SW 1271 (cell line): ENCODE data around the gene TGFB1.

Experiments
- DNase-seq, 2 experiments: peaks; one replicate each; lab custom pipeline; 2025; lab: John Stamatoyannopoulos, UW

The TGFB1 gene

DNA sequence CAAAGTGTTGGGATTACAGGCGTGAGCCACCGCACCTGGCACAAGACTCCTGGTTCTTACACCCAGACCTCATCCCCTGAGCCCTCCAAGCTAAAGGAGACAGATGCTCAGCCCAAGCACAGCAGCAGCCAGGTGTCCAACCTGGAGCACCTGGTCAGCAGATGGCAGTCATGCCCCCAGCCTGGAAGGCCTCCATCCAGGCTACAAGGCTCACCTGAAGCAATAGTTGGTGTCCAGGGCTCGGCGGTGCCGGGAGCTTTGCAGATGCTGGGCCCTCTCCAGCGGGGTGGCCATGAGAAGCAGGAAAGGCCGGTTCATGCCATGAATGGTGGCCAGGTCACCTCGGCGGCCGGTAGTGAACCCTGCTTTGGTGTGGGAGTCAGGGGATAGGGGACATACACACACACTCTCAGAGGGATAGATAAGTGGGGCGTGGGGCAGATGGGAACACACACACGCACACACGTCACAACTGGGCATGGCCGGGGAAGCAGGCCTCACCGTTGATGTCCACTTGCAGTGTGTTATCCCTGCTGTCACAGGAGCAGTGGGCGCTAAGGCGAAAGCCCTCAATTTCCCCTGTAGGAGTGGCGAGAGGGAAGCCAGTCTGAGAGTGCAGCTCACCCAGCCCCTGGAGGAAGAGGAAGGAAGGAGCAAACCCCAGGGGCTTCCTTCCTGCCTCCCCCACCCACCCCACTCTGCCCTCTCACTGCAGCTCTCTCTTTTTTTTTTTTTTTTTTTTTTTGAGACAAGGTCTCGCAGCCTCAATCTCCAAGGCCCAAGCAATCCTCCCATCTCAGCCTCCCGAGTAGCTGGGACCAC is 11.8 kb downstream of the TGFB1 start:
- DNase-seq = no peak

DNA sequence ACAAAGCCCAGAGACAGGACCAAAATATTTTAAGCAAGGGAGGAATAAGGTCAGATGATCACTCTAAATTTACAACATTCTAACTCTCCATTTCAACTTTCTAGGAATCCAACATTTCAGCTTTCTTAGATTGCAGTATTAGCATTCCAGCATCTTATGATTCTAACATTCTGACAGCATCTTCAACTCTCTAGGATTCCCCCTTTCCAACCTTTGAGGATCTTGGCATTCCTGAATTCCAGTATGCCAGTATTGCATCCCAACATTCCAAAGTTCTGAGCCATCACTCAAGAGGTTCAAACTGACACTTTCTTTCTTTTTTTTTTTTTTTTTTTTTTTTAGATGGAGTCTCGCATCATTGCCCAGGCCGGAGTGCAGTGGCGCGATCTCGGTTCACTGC is 13.8 kb downstream of the TGFB1 start:
- peak in 1 of 2 experiments; percentile 43 for DNase-seq

- DNase-seq = no peak
These were observed 18.3 kb downstream of the TGFB1 start for GRCh38 chr19:41335467-41335866.

DNA sequence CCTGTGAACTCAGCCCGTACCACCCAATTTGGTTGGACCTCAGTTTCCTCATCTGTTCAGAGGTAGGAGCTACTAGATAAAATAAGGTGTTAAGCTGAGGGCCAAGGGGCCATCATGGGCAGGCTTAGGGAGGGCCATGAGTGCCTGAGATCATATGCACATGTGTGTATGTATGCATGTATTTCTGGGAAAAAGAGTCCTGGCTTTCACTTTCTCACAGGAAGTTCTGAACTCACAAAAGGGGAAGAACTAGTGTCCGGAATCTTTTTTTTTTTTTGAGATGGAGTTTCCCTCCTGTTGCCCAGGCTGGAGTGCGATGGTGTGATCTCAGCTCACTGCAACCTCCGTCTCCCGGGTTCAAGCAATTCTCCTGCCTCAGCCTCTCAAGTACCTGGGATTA is 18.9 kb downstream of the TGFB1 start:
- no peak for DNase-seq

DNA sequence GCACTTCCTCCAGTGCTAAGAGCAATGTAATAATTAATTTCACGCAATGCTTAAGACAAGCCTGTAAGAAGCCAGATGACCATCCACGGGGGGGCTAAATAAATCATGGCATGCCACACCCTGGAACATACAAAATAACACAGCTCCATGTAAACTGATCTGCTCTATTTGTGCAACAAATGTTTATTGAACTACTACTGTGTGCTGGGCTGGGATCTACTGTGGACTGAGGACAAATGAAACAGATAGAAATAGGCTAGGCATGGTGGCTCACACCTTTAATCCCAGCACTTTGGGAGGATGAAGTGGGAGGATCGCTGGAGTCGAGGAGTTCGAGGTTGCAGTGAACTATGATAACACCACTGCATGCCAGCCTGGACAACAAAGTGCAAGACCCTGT is 21.3 kb downstream of the TGFB1 start:
- DNase-seq = no peak

DNA sequence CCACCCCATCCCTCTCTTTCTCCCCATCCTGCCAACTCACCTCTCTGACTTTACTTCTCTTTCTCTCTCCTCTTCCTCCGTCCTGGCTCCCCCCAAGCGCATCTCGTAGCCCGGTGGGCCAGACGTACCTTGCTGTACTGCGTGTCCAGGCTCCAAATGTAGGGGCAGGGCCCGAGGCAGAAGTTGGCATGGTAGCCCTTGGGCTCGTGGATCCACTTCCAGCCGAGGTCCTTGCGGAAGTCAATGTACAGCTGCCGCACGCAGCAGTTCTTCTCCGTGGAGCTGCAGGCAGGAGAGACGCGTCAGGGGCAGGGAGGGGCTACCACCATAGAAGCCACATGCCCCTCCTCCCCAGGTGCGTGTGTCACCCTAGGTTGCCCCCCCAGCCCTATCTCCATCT is 21.7 kb downstream of the TGFB1 start:
- DNase-seq = no peak

GRCh38 chr19:41330946-41331678 is 22.6 kb downstream of the TGFB1 start:
- DNase-seq = no peak

- no peak for DNase-seq
These were observed 23.2 kb downstream of the TGFB1 start for GRCh38 chr19:41330481-41330880.

DNA sequence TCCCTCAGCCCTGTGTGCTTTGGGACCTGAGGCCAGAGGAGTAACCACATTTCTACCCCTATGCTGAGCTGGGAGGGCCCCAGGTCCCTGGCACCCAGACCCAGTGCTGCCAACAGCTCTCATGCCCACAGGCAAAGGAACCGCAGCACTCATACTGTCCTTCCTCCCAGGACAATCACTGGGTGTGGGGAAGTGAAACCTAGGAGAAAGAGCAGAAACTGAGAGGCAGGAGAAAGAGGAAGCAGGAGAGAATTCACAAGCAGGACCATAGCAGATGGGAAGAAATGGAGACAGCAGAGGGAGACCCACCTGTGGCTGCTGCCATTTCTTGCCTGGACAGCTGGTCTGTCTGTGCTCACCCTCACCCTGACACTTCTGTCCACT is 24.9 kb downstream of the TGFB1 start:
- no peak for DNase-seq

DNA sequence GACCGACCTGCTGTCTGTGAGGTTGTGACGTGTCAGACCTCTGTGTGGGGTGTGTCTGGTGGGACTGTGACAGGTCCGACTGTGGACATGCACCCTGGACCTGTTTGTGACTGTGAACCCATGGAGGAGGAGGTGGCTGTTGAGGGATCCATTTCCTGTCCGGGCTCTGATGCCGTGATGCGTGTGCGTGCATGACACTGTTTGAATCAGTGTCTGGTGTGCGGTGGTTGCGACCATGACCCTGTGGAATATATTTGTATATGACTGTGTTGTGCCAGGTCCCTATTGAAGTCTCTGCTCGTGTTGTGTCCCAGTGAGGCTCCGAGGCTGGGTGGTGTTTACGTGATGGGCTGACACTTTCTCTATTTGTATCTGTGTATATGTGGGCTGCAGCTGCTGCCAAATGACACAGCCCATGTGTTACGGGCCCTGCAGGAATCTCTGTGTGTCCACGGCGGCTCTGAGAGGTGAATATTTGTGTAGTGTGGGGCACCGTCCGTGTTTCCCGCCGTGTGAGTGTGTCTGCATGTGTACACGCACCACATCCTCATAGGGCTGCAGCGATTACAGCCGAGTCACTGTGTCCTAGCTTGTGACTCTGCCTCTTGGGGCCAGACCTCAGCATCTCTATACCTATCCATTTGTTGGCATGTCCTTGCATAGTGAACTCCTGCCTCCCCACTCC is 25.4 kb downstream of the TGFB1 start:
- no peak for DNase-seq

DNA sequence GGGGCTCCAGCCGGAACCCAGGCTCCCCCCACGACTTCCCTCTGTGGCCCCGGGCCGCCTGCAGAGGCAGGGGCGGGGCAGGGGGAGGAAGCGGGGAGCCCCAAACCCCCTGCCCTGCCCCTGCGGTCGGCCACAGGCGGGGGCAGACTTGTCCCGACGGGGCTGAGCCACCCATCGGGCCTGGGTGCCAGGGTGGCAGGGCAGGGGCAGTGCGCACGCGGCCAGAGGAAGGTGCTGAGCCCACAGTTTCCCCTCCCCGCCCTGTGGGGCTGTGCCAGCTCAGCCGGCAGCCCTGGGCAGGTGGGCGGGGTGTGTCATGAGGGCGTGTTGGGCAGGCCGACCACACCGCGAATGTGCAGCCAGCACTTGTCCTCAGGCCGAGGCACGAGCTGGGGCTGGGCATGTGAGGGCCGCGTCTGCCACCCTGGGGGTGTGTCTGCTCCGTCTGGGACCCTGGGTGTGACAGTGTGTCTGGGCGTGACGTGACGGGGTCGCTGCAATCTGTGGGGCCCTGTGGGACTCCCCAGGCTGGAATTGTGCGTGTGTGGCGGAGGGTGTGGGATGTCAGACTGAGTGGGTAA is 26.1 kb downstream of the TGFB1 start:
- no peak for DNase-seq

- no peak for DNase-seq
These were observed 26.6 kb downstream of the TGFB1 start for GRCh38 chr19:41327076-41327575.

DNA sequence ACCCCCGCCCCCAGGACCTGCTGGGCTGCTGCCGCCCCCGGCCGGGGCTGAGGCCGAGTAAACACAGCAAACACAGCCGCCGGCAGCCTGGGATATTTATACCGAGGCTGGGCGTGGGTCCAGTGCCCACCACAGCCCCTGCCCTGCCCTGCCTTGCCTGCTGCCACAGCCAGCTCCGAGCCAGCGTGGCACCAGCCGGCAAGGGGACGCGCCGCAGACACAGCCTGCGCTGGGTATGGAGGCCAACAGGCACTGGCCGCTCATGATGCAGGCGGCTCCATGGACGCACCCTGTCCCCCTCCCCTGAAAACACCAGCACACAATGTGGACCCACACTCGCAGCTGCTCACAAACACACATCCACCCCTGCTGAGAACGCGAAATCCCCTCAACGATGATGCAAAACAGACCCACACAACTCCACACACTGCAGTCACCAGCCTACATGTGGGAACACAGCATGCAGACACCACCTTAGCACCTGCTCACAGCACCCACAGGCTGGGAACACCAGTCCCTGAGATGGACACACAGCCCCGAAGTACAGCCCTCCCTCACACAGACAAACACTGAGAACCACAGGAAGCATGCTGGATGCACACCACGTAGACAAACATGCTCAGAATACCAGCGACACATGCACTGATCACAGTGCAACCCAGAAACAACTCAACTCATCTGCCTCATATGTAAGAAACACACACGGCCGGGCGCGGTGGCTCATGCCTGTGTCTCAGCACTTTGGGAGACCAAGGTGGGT is 27.6 kb downstream of the TGFB1 start:
- DNase-seq = no peak

DNA sequence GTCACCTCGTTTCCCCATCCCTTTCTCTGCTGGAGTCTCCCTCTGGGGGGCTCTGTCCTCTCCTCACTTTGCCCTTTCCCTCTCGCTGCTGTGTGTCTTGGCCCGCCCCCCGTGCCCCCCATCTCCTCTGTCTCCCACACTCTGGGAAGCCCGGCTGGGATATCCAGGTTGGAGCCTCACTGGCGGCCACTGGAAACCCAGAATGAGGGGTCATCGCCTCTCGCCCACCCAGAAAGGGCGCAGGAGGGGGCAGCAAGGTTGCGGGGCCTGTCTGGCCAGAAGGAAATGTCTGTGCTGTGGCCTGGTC is 28.1 kb downstream of the TGFB1 start:
- no peak for DNase-seq

DNA sequence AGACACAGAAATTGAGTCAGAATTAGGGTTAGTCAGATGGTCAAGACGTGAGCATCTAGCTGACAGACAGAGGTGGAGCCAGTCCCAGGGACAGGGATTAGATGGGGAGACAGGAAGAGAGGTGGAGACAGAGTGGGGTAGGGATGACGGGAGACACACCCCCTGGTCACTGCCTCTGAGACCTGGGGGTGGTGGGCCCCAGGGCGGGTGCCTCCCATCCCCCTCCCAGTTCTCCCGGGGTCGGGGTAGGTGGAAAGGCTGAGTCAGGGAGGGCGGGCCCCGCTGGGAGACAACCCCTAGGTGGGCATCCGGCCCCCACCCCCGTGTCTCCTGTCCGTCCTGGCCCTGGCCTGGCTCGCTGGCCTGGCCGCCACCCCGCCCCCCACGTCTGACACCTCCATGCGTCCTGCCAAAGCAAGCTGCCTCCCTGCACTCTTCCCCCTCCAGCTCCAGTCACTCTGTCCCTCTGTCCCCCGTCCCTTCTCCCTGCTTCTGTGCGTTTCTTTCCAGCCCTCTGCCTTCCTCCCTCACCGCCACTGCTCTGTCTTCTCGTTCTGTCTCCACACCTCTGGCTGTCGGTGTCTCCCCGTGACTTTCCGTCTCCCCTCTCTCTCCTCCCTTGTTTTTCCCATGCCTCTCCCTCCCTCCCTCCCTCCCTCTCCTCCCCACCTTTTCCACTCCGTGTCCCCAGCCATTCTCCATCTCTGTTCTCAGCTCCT is 28.6 kb downstream of the TGFB1 start:
- DNase-seq = no peak

- no peak for DNase-seq
These were observed 29.5 kb downstream of the TGFB1 start for GRCh38 chr19:41324231-41324702.

DNA sequence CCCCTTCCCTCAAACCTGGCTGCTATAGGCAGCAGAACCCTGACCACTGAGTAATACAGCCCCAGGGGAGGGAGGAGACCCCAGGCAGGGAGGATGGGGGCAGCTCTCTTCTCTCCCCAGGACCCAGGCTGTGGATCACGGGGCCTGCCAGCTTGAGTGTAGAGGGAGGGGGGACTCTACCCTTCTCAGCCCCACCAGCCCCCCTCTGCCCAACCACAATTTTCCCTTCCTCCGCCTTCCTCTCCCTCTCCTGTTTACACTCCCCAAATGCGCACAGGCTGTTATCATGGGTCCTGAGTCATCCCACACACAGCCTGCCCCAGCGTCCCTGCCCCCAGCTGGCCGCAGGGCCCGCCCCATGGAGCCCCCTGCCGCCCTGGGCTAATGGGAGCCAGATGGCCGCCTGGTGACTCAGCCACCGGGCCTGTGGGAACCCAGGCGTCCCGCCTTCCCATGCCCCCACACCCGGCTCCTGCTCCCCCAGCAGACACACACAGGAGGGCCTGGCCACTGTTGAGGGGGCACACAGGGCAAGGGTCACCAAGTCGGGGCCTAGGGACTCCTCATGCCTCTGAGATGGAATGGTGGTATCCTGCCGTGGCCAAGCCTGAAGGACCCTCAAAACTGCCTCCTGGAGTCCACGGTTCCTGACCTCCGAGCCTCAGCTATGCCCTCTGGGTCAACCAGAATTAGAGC is 30.1 kb downstream of the TGFB1 start:
- DNase-seq = no peak

- DNase-seq = no peak
These were observed 30.7 kb downstream of the TGFB1 start for GRCh38 chr19:41323023-41323422.

DNA sequence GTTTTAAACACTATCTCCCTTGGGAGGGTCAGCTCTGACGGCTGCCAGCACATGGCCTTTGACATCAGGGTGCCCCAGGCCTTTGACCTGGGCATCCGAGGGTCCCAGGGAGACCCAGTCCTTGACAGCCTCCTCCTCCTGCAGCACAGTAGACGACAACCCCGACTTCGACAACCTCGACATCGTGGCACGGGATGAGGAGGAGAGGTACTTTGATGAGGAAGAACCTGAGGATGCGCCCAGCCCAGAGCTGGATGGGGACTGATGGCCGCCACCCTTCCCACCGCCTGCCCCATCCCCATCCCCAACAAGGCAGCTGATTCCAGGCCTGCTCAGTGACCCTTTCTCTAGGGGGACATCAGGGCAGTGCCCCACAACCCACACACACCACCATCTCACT is 31.3 kb downstream of the TGFB1 start:
- DNase-seq = no peak

DNA sequence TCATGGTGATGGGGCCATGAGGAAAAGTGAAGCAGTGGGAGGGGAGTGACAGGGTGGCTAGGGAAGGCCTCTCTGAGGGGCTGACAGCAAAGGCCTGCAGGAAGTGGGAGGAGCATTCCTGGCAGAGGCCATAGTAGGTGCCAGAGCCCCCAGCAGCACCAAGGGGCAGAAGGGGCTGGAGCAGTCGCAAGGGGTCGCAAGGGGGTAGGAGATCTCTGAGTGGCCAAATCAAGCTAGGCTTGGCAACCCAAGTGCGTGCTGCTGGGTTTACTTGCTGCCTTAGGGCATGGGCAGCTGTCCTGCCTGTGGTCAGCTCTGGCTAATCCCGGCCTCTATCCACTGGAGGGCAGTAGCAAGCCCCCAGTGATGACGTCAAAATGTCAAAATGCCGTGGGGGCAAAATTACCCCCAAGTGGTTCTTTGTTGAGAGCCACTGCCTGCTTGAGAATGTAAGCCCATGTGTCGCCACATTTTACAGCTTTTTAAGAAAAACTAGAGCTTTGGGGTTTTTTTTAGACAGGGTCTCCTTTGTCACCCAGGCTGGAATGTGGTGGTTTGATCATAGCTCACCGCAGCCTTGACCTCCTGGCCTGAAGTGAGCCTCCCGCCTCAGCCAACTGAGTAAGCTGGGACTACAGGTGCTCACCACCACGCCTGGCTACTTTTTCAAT is 32.0 kb downstream of the TGFB1 start:
- peak in 1 of 2 experiments; percentile 23 for DNase-seq
